Panc1 (cell line): Measurements from ENCODE around the gene TMEM39B. TPM values are rescaled to one million over a fixed set of nuclear protein-coding genes. Genes with fewer than 3 reads are reported as not detected.

Experiments
- ATAC-seq: fragments of 200-7000 bp; cut with Tn5 transposase; 2 replicates; pipeline ENCODE4 v1.9.1; 2020; ENCODE audit warnings: mild to moderate bottlenecking, moderate library complexity
- BruUV-seq: library from RNA; stranded (reverse); fragments of 400-500 nt; replicated peaks from 2 replicates; lab custom pipeline; 2021; lab: Mats Ljungman, UMichigan
- CTCF ChIA-PET: fragments of 300-600 bp; sonication (Branson Sonifier 250); formaldehyde crosslinking; loops from one replicate; lab custom pipeline; 2022; ENCODE audit warnings: antibody characterized with exemption; lab: Charles Lee
- POLR2A ChIA-PET: fragments of 300-600 bp; sonication (Branson Sonifier 250); formaldehyde crosslinking; loops from one replicate; lab custom pipeline; 2022; ENCODE audit warnings: antibody characterized with exemption; lab: Charles Lee
- DNase-seq: peaks from one replicate; pipeline ENCODE4 v3.0.0-alpha.2; 2010; ENCODE audit warnings: low read depth, low spot score
- H3K27ac ChIP-seq: 2 replicates; pipeline ENCODE4 v1.5.1; 2011; ENCODE audit warnings: mild to moderate bottlenecking, low read length, inconsistent platforms
- H3K27me3 ChIP-seq: fragments of 200-500 bp; sonication (Bioruptor generic); 2 replicates; pipeline ENCODE4 v1.6.0; 2014; ENCODE audit warnings: low read length, inconsistent platforms; ENCODE audit not compliant: control insufficient read depth, insufficient read depth
- H3K36me3 ChIP-seq: fragments of 200-500 bp; sonication (Bioruptor generic); 2 replicates; pipeline ENCODE4 v1.5.1; 2014; ENCODE audit warnings: inconsistent platforms, mild to moderate bottlenecking, low read length, moderate library complexity; ENCODE audit not compliant: control insufficient read depth, insufficient read depth
- H3K4me1 ChIP-seq: 2 replicates; pipeline ENCODE4 v1.5.1; 2011; ENCODE audit warnings: inconsistent platforms, mild to moderate bottlenecking, low read length, moderate library complexity; ENCODE audit not compliant: control insufficient read depth, insufficient read depth
- H3K4me3 ChIP-seq, 2 experiments: 2 replicates each; pipeline ENCODE4 v1.5.1; 2011 to 2012; ENCODE audit warnings: low read depth in 2 of 2, low read length in 2 of 2, mild to moderate bottlenecking in 2 of 2, inconsistent platforms in 1 of 2, moderate library complexity in 1 of 2
- H3K9me3 ChIP-seq: fragments of 200-500 bp; sonication (Bioruptor generic); 2 replicates; pipeline ENCODE4 v1.5.1; 2014; ENCODE audit warnings: low read depth, mild to moderate bottlenecking, inconsistent platforms, low read length, moderate library complexity; ENCODE audit not compliant: control insufficient read depth, insufficient read depth
- POLR2AphosphoS5 ChIP-seq: IDR thresholded peaks from 2 replicates; pipeline ENCODE4 v1.6.1; 2012; ENCODE audit warnings: mild to moderate bottlenecking, low read depth, low read length, moderate library complexity
- SIN3A ChIP-seq: IDR thresholded peaks from 2 replicates; pipeline ENCODE4 v1.6.1; 2012; ENCODE audit warnings: low read depth, mild to moderate bottlenecking, low read length, moderate library complexity, borderline replicate concordance; ENCODE audit not compliant: insufficient read depth
- TCF7L2 ChIP-seq: IDR thresholded peaks from 2 replicates; pipeline ENCODE4 v1.6.1; 2011; ENCODE audit warnings: mild to moderate bottlenecking, low read depth, low read length, inconsistent platforms
- in situ Hi-C: cut with HindIII; loops from 2 replicates; pipeline ENCODE4 v1.10.0; 2016; ENCODE audit warnings: low sequenced_read_pairs, low pct_unique_long_range_greater_than_20kb
- intact Hi-C: fragments of 100-400 bp; cut with micrococcal nuclease; formaldehyde crosslinking; loops from one replicate; pipeline ENCODE4 v1.10.0; 2022; ENCODE audit not compliant: unreplicated experiment
- total RNA-seq: library from RNA; stranded (reverse); gene quantifications from one replicate; pipeline ENCODE4 v1.2.1, GENCODE V29; 2021; ENCODE audit not compliant: unreplicated experiment
- TF ChIP-seq, protein P1 (sequence below), 2 experiments: IDR thresholded peaks; 2 replicates each; pipeline ENCODE4 v1.6.1; 2011 to 2012; ENCODE audit warnings: low read depth in 2 of 2, control low read depth in 1 of 2, low read length in 1 of 2, mild to moderate bottlenecking in 1 of 2, moderate library complexity in 1 of 2; ENCODE audit not compliant: insufficient read depth in 1 of 2
- TF ChIP-seq, protein P2 (sequence below): fragments of 450-650 bp; IDR thresholded peaks from 2 replicates; pipeline ENCODE4 v1.5.1; 2017; ENCODE audit warnings: mild to moderate bottlenecking

The TMEM39B gene
- total RNA-seq, 1 experiment from 2014 or later = 35.0 TPM

DNA sequence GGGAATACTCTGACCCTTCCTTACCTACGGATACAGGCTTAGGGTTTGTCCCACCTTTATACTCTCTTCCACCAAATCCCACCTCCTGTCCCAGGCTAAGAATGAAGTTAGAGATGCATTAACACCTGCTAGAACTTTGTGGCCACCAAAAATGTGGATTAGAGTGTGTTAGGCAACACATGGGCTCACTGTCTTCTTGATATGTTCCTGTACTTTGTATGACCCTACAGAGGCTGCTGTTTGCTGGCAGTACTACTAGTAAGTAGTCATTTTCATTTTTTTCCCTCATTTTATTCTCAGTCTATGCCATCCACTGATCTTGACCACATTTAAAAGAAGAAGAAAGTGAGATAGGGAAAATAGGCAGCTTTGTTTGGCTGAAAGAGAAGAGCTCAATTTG is 21.0 kb upstream of the TMEM39B start:
- intact Hi-C loops = no loop called here
- BruUV-seq = no TSS peak
- Histone ChIP-seq H3K36me3 (peaks cover 34% of the 10 kb centered on the region), H3K9me3 (no peaks in the 10 kb centered on the region), H3K27ac (no peak overlapping the region), H3K27me3 (no peaks in the 10 kb centered on the region), H3K4me3 (no peak overlapping the region), H3K4me1 (no peaks in the 10 kb centered on the region)
- ChIA-PET POLR2A (interaction anchor here (0.6 kb wide), 1 partner anchor 13 kb away, joined by 3 read pairs; no protein-coding TSS in a partner anchor), CTCF (no interaction called here)
- ATAC-seq (no peak), DNase-seq (no peak)
- in situ Hi-C loops = no loop called here
- TF ChIP-seq SIN3A (no peak), POLR2AphosphoS5 (no peak), TCF7L2 (no peak)
- TF ChIP-seq, protein P1, sequence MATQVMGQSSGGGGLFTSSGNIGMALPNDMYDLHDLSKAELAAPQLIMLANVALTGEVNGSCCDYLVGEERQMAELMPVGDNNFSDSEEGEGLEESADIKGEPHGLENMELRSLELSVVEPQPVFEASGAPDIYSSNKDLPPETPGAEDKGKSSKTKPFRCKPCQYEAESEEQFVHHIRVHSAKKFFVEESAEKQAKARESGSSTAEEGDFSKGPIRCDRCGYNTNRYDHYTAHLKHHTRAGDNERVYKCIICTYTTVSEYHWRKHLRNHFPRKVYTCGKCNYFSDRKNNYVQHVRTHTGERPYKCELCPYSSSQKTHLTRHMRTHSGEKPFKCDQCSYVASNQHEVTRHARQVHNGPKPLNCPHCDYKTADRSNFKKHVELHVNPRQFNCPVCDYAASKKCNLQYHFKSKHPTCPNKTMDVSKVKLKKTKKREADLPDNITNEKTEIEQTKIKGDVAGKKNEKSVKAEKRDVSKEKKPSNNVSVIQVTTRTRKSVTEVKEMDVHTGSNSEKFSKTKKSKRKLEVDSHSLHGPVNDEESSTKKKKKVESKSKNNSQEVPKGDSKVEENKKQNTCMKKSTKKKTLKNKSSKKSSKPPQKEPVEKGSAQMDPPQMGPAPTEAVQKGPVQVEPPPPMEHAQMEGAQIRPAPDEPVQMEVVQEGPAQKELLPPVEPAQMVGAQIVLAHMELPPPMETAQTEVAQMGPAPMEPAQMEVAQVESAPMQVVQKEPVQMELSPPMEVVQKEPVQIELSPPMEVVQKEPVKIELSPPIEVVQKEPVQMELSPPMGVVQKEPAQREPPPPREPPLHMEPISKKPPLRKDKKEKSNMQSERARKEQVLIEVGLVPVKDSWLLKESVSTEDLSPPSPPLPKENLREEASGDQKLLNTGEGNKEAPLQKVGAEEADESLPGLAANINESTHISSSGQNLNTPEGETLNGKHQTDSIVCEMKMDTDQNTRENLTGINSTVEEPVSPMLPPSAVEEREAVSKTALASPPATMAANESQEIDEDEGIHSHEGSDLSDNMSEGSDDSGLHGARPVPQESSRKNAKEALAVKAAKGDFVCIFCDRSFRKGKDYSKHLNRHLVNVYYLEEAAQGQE (IDR thresholded peaks at IDR 0.05; ENCODE audit: insufficient read depth in 1 of 2, low read depth in 2 of 2, low read length in 1 of 2) = no peak
- TF ChIP-seq, protein P2, sequence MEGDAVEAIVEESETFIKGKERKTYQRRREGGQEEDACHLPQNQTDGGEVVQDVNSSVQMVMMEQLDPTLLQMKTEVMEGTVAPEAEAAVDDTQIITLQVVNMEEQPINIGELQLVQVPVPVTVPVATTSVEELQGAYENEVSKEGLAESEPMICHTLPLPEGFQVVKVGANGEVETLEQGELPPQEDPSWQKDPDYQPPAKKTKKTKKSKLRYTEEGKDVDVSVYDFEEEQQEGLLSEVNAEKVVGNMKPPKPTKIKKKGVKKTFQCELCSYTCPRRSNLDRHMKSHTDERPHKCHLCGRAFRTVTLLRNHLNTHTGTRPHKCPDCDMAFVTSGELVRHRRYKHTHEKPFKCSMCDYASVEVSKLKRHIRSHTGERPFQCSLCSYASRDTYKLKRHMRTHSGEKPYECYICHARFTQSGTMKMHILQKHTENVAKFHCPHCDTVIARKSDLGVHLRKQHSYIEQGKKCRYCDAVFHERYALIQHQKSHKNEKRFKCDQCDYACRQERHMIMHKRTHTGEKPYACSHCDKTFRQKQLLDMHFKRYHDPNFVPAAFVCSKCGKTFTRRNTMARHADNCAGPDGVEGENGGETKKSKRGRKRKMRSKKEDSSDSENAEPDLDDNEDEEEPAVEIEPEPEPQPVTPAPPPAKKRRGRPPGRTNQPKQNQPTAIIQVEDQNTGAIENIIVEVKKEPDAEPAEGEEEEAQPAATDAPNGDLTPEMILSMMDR = no peak

DNA sequence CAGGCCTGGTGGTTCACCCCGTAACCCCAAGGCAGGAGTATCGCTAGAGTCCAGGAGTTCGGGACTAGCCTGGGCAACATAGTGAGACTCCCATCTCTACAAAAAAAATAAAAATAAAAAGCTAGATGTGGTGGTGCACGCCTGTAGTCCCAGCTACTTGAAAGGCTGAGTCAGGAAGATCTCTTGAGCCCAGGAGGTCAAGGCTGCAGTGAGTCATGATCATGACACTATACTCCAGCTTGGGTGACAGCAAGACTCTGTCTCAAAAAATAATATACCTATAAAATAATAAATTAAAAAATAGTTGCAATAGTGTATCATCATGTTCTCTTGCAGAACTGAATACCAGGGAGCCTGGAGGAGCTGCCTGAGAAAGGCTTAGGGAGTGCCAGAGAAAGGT is 19.9 kb upstream of the TMEM39B start:
- H3K9me3 ChIP-seq = no peaks in the 10 kb centered on the region

DNA sequence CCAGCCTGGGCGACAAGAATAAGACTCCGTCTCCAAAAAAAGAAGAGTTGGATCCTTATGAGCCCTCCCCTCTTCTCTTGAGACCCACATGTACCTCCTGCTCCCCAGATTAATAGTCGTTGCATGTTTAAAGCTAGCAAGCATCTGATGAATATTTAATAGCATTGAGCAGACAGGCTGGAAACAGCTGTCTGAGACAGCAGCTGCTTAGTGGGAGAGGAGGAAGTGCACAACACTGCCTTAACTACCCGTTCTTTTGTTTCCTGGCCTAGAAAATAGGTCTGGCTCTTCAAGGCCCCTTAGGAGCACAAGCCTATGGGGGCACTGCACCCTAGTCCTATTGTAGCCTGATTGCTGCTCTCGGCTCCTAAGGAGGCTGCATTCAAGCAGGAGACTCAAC is 17.3 kb upstream of the TMEM39B start:
- ChIA-PET POLR2A (no interaction called here), CTCF (interaction anchor here (0.7 kb wide), 1 partner anchor 25 kb away, joined by 4 read pairs; no protein-coding TSS in a partner anchor)
- in situ Hi-C loops (no loop called here), intact Hi-C loops (no loop called here)
- H3K36me3 ChIP-seq = peaks cover 41% of the 10 kb centered on the region
- BruUV-seq = no TSS peak
- no peaks in the 10 kb centered on the region for H3K9me3 ChIP-seq
- ATAC-seq = no peak
- no peak overlapping the region for H3K27ac ChIP-seq
- no peaks in the 10 kb centered on the region for H3K27me3 ChIP-seq
- H3K4me3 ChIP-seq = no peak overlapping the region
- DNase-seq = no peak
- TF ChIP-seq TCF7L2 (no peak), SIN3A (no peak), POLR2AphosphoS5 (no peak)
- TF ChIP-seq, protein P2 = no peak
- TF ChIP-seq, protein P1 (IDR thresholded peaks at IDR 0.05; ENCODE audit: insufficient read depth in 1 of 2, low read depth in 2 of 2, low read length in 1 of 2) = no peak
- no peaks in the 10 kb centered on the region for H3K4me1 ChIP-seq

More for the DNA sequence above, 19.9 kb upstream of the TMEM39B start:
- intact Hi-C loops = no loop called here
- no TSS peak for BruUV-seq
- Histone ChIP-seq H3K4me1 (no peaks in the 10 kb centered on the region), H3K27ac (no peak overlapping the region), H3K27me3 (no peaks in the 10 kb centered on the region), H3K36me3 (peaks cover 33% of the 10 kb centered on the region), H3K4me3 (no peak overlapping the region)
- DNase-seq (no peak), ATAC-seq (no peak)
- in situ Hi-C loops = no loop called here
- POLR2A ChIA-PET = no interaction called here
- CTCF ChIA-PET = no interaction called here
- TF ChIP-seq SIN3A (no peak), POLR2AphosphoS5 (no peak), TCF7L2 (no peak)
